NCI-H2227 (cell line): Measurements from ENCODE around the gene CAMTA1.

ENCODE experiments used
- DNase-seq: peaks from one replicate; lab custom pipeline; 2025; ENCODE audit not compliant: unreplicated experiment; lab: John Stamatoyannopoulos, UW

Gene CAMTA1

GRCh38 chr1:7062346-7063061 lies 277.2 kb downstream of the CAMTA1 start:
- DNase-seq = no peak

GRCh38 chr1:7063981-7064380 lies 278.7 kb downstream of the CAMTA1 start:
- no peak for DNase-seq

- DNase-seq = no peak
Measured at GRCh38 chr1:7068552-7068951, 283.3 kb downstream of the CAMTA1 start.

DNA sequence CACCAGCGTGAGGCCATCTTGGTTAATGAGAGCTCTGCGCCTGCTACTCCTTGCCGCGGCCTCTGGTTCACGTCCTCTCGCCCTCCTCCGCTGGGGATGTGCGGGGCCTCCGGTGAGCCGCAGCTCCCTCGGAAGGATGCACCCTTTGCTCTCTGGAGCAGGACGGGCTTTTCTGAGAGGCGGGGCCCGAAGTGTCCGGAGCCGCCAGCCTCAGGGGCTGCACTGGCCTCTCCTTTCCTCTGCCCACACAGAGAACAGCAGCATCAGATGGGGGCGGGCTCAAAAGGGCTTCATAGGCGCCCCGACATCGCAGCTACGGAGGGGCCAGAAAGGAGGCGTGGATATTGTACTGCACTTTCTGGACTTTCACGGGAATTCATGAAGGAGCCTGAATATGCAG lies 284.7 kb downstream of the CAMTA1 start:
- peak; percentile 66 for DNase-seq

GRCh38 chr1:7070389-7071029 lies 285.3 kb downstream of the CAMTA1 start:
- DNase-seq = peak; percentile 87

DNA sequence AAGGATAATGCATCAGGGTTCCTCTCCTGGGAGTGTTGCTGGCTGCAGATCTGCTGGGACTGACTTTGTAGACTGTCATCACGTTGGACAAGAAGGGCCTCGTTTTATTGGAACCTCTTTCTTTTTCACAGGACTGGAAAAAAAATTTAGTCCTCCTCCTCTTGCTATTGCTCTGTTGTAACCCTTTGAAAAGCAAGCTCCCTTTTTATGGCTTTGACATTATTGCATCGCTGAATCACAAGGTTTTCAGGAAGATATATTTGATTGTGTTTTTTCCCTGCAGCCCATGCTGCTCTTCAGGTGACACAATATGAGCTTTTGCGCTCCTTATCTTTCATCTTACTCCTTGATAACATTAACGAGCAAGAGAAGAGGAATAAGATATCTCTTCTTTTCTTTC lies 290.9 kb downstream of the CAMTA1 start:
- no peak for DNase-seq

DNA sequence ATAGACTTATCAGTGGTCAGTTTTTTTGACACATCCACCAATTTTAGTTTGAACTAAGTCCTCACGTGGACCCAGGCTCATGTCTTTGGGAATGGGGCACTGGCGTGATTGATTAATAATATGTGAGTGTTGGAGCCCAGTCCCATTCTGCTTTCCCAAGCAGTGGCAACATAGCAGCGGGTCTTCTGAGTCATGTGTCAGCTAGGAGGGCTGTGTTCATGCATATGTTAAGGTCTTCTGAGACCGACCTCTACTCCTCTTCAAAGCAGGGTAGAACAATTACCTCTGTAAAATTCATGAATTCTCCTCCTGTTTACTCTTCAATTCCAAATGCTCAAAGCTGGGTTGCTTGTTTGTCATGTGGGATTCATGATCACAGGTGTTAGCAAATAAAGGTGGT lies 291.3 kb downstream of the CAMTA1 start:
- DNase-seq = no peak

- DNase-seq = no peak
Measured at GRCh38 chr1:7077136-7077535, 291.9 kb downstream of the CAMTA1 start.

GRCh38 chr1:7077970-7078369 lies 292.7 kb downstream of the CAMTA1 start:
- no peak for DNase-seq

GRCh38 chr1:7079637-7080036 lies 294.4 kb downstream of the CAMTA1 start:
- peak; percentile 14 for DNase-seq

DNA sequence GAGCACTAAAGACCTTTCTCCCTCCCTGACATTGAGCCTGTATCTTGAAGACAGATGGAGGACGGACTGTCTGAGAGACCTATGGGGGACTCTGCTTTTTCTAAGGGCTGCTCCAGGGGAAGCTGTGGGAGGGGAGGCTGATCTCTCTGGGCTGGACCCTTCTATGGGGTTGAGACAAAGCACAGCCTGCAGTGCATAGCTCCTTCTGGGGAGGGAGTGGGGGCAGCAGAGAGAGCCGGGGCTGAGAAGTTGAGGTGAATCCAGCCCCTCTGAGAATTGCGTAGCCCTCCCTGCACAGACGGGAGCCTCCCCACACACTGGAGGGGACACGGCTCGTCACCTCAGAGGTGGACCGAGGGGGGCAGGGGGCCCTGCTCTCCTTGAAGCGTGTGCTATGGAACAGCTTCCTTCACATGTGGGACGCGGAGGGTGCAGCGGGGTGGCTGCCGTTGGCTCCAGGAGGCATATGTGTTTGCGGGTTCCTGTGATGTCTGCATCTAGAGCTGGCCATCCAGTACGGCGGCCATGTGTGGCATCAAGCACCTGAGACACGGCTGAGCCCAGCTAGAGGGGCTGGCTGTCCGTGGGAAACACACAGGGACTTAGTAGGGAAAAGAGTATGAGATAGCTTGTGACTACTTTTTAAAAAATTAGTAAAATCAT lies 299.1 kb downstream of the CAMTA1 start:
- DNase-seq = no peak

DNA sequence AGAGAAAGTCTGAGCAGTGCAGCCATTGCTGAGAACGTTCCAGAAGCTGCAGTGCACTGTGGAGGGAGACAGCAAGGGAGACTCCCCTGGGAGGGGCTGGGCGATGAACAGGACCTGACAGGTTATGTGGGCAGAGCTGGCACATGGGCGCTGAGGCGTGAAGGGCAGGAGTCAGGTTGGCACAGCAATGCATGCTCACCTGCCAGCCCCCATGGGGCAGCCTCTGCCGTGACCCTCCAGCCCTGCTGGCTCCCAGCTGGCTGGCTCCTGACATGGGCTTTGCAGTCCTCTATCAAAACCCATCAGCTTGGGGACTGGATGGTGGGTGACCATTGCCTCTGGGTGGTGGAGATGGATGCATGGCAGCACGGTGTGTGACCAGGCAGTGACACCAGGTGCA lies 300.3 kb downstream of the CAMTA1 start:
- DNase-seq = no peak

GRCh38 chr1:7086106-7086505 lies 300.9 kb downstream of the CAMTA1 start:
- DNase-seq = no peak

DNA sequence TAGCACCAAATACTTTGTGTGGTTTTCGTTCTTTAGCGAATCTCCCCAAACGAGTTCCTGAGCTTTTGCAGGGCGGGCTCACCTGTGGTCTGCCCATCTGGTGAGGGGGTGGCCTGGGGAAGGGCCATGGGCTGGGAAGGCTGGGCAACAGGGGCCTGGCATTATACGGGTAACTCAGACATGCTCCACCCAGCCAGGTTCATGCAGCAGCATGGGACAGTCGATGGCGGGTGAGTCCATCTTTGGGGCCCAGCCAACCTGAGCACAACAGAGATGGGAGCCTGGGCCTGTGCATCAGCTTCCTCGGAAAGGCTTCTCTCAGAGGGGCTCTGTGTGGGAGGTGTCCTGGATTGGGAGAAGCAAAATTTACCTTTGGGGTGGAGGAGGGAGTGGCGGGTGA lies 302.6 kb downstream of the CAMTA1 start:
- no peak for DNase-seq

- no peak for DNase-seq
Measured at GRCh38 chr1:7089497-7089896, 304.2 kb downstream of the CAMTA1 start.

DNA sequence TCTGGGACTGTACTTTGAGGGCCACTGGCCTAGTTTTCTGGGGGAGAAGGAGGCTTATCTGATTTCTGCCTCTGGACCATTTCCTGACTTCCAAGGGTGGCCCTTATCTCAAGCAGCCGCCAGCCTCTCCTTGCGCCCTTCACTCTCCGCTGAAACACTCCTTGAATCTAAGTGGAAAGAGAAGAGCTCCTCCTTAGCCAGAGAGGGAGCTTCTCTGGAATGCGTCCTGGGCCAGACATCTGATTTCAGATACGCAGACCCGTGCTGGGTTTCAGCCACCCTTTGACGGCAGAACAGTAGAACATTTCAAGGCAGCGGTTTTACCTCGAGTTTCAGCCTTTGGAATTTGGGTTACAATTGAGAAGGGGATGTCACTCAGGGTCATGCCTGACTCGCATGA lies 308.0 kb downstream of the CAMTA1 start:
- no peak for DNase-seq

- no peak for DNase-seq
Measured at GRCh38 chr1:7094086-7094485, 308.8 kb downstream of the CAMTA1 start.

DNA sequence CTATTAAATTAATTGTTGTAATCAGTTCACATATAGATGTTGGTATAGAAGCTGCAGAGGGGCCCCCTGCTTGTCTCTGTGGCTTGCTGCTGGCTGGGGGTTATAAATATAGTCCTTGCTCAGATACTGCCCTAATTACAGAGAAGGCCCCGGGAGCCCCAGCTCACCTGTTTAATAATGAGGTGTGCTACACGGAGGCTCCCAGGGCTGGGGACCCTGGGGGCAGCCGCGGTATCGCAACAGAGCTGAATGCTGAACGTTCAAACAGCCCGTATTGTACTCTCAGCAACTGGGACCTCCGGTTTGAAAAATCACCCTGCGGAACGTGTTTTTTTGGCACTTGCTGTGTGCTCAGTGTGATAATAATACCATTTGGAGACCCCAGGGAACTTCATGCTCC lies 309.3 kb downstream of the CAMTA1 start:
- DNase-seq = no peak

DNA sequence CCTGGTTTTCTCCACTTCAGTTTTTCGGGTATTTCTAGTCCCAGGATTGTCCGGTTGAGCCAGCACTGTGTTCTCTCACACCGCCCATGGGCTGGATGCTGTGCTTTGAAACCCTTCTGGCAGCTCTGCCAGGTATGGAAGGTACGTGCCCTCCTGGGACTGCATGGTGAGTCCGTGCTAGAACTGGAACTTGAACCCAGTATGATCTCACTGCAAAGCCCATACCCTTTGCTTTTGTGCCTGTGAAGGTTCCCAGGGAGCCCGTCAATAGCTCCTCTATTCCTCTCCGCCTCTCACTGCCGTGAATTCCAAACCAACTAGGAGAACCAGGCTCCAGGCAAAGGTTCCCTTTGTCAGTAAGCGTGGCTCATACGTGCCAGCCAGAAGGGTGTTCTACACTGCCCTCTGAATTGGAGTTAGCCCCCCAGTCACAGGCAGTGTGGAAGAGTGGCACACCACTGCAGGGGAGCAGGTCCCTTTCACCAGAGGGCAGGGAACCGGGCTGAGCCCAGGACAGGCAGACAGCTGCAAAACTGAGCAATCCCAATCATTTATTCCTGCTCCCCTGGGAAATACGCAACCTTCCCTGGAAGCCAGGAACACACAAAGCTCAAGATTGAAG lies 310.2 kb downstream of the CAMTA1 start:
- DNase-seq = no peak

DNA sequence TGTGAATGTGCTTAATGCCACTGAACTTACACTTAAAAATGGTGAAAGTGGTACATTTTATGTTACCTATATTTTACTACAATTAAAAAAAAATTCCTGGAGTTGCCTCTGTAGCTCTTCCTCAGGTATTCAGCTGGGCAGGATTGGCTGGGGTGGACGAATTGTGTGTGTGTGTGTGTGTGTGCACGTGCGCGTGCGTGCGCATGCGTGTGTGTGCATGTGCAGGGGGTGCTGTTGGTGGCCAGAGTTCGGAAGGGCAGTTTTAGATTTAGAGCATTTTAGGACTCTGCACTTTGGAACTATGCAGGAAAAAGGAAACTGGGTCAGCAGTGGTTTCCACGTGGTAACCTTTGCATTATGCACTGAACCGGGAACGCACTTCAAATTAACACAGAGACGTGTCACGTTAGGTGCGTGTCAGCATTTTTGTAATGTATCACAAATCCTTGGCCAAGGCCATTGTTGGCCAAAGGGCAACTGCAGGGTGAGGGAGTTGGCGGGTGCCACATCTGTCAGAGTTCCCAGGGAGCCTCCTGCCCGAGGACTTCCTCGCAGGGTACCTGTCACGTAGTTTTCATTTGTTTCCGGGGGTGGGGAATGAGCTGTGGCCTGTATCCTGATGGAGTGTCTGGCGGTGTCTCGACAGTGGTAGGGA lies 312.8 kb downstream of the CAMTA1 start:
- DNase-seq = no peak

DNA sequence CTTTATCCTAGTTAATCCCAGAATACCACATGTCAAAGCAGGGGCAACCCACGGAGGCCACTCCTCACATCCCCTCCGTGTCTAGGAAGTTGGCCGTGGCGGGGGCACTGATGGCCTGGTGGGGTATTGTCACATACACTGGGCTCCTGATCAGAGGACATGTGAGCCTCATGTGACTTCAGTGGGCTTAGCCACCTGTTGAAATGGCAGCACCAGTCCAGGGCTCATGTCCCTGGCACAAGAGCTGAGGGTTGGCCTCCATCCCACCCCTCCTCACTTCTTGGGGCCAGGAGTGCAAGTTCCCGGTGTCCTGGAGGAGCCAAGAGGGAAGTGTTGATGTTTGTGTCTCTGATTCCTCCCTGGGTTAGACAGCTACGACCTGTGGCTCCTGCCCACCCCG lies 313.4 kb downstream of the CAMTA1 start:
- no peak for DNase-seq
